ENCODE data around the gene CSRP3. TPM values are rescaled to one million over a fixed set of nuclear protein-coding genes. Genes with fewer than 3 reads are reported as not detected.

Gene CSRP3
- total RNA-seq, 2 donors from 2014 or later: 0.35 TPM; not detected in 1

- Histone ChIP-seq H3K36me3 (no peaks in the 10 kb centered on the region), H3K9ac (ENCODE audit: low read depth in 2 of 2, low read length in 2 of 2) (no peak overlapping the region), H3K9me3 (no peaks in the 10 kb centered on the region), H3K27ac (no peak overlapping the region), H3K4me3 (no peak overlapping the region), H3K4me1 (peaks cover 19% of the 10 kb centered on the region), H3K27me3 (peaks cover 8% of the 10 kb centered on the region)
- DNase-seq: peak; percentile 45
- intact Hi-C loops (cut with DNase I): no loop called here
- TF ChIP-seq CTCF (IDR thresholded peaks at IDR 0.05): no peak
Observed at GRCh38 chr11:19244084-19244483, 42.3 kb upstream of the CSRP3 start.

GRCh38 chr11:19243613-19244012, 41.8 kb upstream of the CSRP3 start:
- Histone ChIP-seq H3K27me3 (peaks cover 8% of the 10 kb centered on the region), H3K4me3 (no peak overlapping the region), H3K36me3 (no peaks in the 10 kb centered on the region), H3K4me1 (peaks cover 19% of the 10 kb centered on the region), H3K9me3 (no peaks in the 10 kb centered on the region), H3K27ac (no peak overlapping the region), H3K9ac (ENCODE audit: low read depth in 2 of 2, low read length in 2 of 2) (peak overlapping the region in 1 of 2 donors; percentile 81)
- intact Hi-C loops (cut with DNase I): no loop called here
- no peak for TF ChIP-seq CTCF (IDR thresholded peaks at IDR 0.05)
- DNase-seq: no peak

- peaks cover 19% of the 10 kb centered on the region for H3K4me1 ChIP-seq
Observed at GRCh38 chr11:19243143-19243542, 41.4 kb upstream of the CSRP3 start.

GRCh38 chr11:19242179-19242932, 40.6 kb upstream of the CSRP3 start:
- Histone ChIP-seq H3K4me1 (peaks cover 19% of the 10 kb centered on the region), H3K27ac (no peak overlapping the region)
- peak; percentile 34 for DNase-seq

More at GRCh38 chr11:19243143-19243542, 41.4 kb upstream of the CSRP3 start:
- peak; percentile 37 for DNase-seq
- Histone ChIP-seq H3K27ac (no peak overlapping the region), H3K9me3 (no peaks in the 10 kb centered on the region), H3K27me3 (peaks cover 8% of the 10 kb centered on the region), H3K9ac (ENCODE audit: low read depth in 2 of 2, low read length in 2 of 2) (peak overlapping the region in 1 of 2 donors; percentile 81), H3K36me3 (no peaks in the 10 kb centered on the region), H3K4me3 (no peak overlapping the region)
- no peak for TF ChIP-seq CTCF (IDR thresholded peaks at IDR 0.05)
- intact Hi-C loops (cut with DNase I): no loop called here

More at GRCh38 chr11:19242179-19242932, 40.6 kb upstream of the CSRP3 start:
- peaks cover 8% of the 10 kb centered on the region for H3K27me3 ChIP-seq
- H3K9ac ChIP-seq (ENCODE audit: low read depth in 2 of 2, low read length in 2 of 2): peak overlapping the region; percentile 53 to 81
- H3K36me3 ChIP-seq: no peaks in the 10 kb centered on the region
- H3K9me3 ChIP-seq: no peaks in the 10 kb centered on the region
- H3K4me3 ChIP-seq: peak overlapping the region; percentile 86
- intact Hi-C loops (cut with DNase I): no loop called here
- TF ChIP-seq CTCF (IDR thresholded peaks at IDR 0.05): no peak
